Measurements from ENCODE around the gene XKR7. TPM values are rescaled to one million over a fixed set of nuclear protein-coding genes. Genes with fewer than 3 reads are reported as not detected.

Gene XKR7
- total RNA-seq, 4 donors from 2014 or later, result 0.10 TPM; not detected in 3

DNA sequence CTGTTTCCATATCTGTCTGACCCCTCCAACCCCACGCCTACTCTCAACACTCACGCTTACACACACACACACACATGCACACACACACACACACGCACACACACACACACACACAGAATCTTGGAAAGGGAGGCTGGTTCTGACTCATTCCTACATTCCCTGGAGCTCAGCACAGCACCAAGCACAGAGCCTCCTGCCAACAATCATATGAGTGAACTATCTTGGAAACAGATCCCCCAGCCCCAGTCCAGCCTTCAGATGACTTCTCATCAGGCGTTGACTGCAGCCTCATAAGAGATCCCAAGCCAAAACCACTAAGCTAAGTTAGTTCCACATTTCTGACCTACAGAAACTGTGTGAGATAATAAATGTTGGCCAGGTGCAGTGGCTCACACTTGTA lies 70.0 kb downstream of the XKR7 start:
- intact Hi-C loops (cut with DNase I), result loop anchor here (10.0 kb wide), 1 partner anchor 213 kb away; no protein-coding TSS in a partner anchor
- WGBS, 2 donors, result 76 to 79% methylated on average over 4 of the region's 4 CpGs
- TF ChIP-seq, protein P1, sequence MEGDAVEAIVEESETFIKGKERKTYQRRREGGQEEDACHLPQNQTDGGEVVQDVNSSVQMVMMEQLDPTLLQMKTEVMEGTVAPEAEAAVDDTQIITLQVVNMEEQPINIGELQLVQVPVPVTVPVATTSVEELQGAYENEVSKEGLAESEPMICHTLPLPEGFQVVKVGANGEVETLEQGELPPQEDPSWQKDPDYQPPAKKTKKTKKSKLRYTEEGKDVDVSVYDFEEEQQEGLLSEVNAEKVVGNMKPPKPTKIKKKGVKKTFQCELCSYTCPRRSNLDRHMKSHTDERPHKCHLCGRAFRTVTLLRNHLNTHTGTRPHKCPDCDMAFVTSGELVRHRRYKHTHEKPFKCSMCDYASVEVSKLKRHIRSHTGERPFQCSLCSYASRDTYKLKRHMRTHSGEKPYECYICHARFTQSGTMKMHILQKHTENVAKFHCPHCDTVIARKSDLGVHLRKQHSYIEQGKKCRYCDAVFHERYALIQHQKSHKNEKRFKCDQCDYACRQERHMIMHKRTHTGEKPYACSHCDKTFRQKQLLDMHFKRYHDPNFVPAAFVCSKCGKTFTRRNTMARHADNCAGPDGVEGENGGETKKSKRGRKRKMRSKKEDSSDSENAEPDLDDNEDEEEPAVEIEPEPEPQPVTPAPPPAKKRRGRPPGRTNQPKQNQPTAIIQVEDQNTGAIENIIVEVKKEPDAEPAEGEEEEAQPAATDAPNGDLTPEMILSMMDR (IDR thresholded peaks at IDR 0.05), result no peak
- TF ChIP-seq POLR2A (IDR thresholded peaks at IDR 0.05), result no peak

DNA sequence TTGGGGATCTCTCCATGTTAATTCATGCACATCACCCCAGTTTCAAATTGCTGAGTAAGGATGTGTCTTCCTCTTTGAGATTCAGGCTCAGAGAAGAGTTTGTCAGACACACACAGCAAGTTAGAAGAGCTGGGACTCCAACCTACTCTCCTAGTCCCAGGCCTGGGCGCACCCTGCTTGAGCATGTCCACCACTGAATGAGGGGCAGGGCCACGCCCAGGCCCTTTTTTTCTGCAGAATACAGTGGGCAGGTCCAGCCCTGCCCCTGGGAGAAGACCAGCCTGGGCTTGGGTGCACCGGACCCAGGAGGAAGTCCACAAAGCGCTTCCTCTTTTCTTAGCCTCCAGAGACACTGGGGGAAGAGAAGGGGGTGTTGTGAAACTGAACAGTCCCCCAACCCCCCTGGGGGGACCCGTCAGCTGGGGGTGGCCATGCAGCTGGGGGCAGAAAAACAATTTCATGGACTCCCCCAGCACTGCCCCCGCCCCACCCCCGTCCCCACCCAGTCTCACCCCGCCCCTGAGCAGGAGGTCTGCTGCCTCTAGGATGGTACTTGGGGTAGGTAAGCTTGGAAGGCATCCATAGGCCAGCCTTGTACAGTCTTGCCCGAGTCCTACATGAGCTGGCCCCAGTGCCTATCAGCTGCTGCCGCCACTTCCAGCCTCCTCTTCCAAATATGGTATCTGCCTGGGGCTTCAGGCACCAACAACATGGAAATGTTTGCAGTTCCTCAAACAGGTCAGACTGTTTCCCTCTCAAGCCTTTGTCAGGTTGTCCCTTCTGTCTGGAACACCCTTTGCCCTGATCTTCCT lies 72.4 kb downstream of the XKR7 start:
- no peak for TF ChIP-seq POLR2A (IDR thresholded peaks at IDR 0.05)
- TF ChIP-seq, protein P1 (IDR thresholded peaks at IDR 0.05), result no peak
- WGBS, 2 donors, result 55 to 73% methylated on average over 9 to 10 of the region's 10 CpGs
- Histone ChIP-seq H3K4me3 (replicated peaks in 1 of 3) (no peak overlapping the region), H3K4me1 (no peaks in the 10 kb centered on the region), H3K27me3 (no peaks in the 10 kb centered on the region), H3K27ac (no peak overlapping the region), H3K36me3 (no peaks in the 10 kb centered on the region), H3K9me3 (no peaks in the 10 kb centered on the region)
- no peak for DNase-seq
- intact Hi-C loops (cut with DNase I), result no loop called here

More for the DNA sequence above, 70.0 kb downstream of the XKR7 start:
- no peaks in the 10 kb centered on the region for H3K36me3 ChIP-seq
- DNase-seq, result no peak
- H3K27ac ChIP-seq, result no peak overlapping the region
- no peaks in the 10 kb centered on the region for H3K27me3 ChIP-seq
- H3K4me3 ChIP-seq (replicated peaks in 1 of 3), result no peak overlapping the region
- H3K4me1 ChIP-seq, result no peaks in the 10 kb centered on the region
- no peaks in the 10 kb centered on the region for H3K9me3 ChIP-seq

DNA sequence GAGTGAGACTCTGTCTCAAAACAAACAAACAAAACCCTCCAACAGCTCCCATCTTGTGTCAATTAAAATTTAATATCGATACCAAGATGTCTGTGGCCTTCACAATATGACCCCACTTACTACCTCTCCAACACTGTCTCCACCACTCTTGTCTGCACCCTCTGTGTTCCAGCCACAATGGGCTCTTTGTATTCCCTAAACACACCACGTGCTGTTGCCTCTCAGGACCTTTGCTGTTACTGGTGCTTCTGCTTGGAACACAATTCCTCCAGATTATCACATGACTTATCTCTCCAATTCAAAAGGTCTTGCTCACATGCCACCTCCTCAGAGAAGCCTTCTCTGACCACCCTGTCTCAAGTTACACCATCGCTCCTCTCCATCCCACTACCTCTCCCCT lies 78.0 kb downstream of the XKR7 start:
- TF ChIP-seq, protein P1 (IDR thresholded peaks at IDR 0.05), result no peak
- TF ChIP-seq POLR2A (IDR thresholded peaks at IDR 0.05), result no peak
- Histone ChIP-seq H3K27me3 (peaks cover 2% of the 10 kb centered on the region), H3K27ac (no peak overlapping the region), H3K4me1 (no peaks in the 10 kb centered on the region), H3K9me3 (no peaks in the 10 kb centered on the region), H3K36me3 (no peaks in the 10 kb centered on the region), H3K4me3 (replicated peaks in 1 of 3) (no peak overlapping the region)
- intact Hi-C loops (cut with DNase I), result no loop called here
- WGBS, 2 donors, result 64 to 74% methylated on average over 3 of the region's 3 CpGs
- no peak for DNase-seq

DNA sequence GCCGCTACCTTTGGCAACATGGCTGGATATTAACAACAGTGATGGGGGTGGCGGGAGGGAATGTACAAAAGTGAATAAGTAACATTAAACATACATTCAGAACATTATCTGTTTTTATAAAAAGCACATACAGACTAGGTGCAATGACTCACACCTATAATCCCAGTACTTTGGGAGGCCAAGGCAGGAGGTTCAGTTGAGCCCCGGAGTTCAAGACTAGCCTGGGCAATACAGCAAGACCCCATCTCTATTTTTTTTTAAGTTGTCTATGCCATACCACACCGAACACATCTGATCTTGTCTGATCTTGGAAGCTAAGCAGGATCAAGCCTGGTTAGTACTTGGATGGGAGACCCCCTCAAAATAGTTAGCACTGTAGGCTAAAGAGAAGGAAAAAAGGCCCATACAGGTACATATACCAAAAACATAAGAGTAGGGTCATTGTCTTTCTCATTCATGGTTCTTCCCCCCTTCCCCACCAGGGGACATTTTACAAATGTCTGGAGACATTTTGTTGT lies 82.4 kb downstream of the XKR7 start:
- H3K27ac ChIP-seq, result no peak overlapping the region
- 92 to 94% methylated on average over 4 of the region's 4 CpGs for WGBS, 2 donors
- intact Hi-C loops (cut with DNase I), result no loop called here
- H3K9me3 ChIP-seq, result no peaks in the 10 kb centered on the region
- H3K27me3 ChIP-seq, result peaks cover 17% of the 10 kb centered on the region
- DNase-seq, result no peak
- TF ChIP-seq, protein P1 (IDR thresholded peaks at IDR 0.05), result no peak
- TF ChIP-seq POLR2A (IDR thresholded peaks at IDR 0.05), result no peak
- H3K36me3 ChIP-seq, result no peaks in the 10 kb centered on the region
- H3K4me1 ChIP-seq, result peaks cover 6 to 13% of the 10 kb centered on the region in 2 donors
- H3K4me3 ChIP-seq (replicated peaks in 1 of 3), result no peak overlapping the region
